AG20443 (cell line): ENCODE measurements around the gene BEX3.
"Not testable (repeated sequence)": the region's sequence is repeated elsewhere in the genome, so short reads cannot be mapped to it uniquely, and the experiment has no call there.

Experiments
- DNase-seq: peaks from one replicate; pipeline ENCODE4 v3.0.0; 2012; ENCODE audit warnings: low spot score, mixed read lengths

The BEX3 gene

DNA sequence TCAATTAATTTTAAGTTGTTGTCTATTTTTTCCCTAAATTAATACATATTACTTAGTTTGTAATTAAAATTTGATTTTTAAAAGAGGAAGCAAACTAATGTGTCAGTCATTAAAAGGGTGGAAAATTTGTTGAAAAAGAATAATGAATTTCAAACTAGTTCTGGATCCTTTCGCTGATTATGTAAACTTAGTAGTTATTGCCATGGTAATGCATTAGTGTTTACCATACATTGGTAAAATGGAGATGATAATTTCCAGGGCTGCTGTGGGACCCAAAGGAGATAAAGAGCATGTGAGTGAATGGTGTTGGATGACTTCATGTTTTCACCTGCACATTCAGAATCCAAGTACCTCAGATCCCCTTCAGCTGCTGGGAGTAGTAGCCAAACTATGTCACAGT, 6.5 kb downstream of the BEX3 start:
- no peak for DNase-seq

DNA sequence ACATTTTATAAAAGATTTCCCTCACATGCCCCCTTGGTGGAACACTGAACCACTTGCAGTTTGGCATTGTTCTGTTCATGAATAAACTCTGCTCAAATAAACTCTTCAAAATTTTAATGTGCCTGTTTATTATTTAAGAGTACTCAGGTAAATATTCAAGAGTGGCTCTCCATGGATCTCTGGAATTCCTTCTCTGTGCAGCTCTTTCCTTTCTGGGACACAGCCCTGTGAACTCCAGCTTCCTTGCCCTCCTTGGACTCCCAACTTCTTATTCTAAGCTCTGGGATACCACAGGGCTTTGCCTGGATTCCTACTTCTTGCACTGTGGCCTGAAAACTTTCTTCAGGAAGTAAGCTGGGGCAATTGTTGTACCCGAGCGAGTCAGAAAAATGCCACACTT, 8.3 kb downstream of the BEX3 start:
- DNase-seq, result no peak

DNA sequence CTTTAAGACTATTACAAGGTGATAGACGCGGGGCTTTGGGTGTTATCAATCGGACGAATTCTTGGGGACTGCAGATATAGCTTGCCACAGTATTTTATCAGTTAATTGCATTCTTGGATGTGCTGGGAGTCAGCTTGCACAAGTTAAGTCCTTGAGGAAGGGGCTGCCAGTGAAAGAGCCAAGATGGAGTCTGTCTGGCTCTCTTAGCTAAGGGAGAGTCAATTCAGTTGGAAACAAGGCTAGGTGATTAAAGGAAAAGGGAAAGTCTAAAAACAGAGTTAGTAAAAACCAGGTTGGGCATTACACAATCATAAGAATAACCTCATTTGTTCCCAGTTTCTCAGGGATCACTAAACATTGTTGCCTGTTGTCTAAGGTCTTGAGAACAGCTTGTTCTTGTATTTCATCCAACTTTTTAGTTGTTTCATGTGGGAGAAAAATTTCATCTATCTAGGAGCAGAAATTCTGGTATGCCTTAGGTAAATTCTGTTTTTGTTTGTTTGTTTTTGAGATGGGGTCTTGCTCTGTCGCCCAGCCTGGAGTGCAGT, 9.0 kb downstream of the BEX3 start:
- DNase-seq, result not testable (repeated sequence)

GRCh38 chrX:103386332-103386731, 10.0 kb downstream of the BEX3 start:
- no peak for DNase-seq

GRCh38 chrX:103393487-103393886, 17.1 kb downstream of the BEX3 start:
- no peak for DNase-seq

GRCh38 chrX:103396186-103396585, 19.8 kb downstream of the BEX3 start:
- DNase-seq, result peak; percentile 10

GRCh38 chrX:103396660-103397059, 20.3 kb downstream of the BEX3 start:
- DNase-seq, result no peak

DNA sequence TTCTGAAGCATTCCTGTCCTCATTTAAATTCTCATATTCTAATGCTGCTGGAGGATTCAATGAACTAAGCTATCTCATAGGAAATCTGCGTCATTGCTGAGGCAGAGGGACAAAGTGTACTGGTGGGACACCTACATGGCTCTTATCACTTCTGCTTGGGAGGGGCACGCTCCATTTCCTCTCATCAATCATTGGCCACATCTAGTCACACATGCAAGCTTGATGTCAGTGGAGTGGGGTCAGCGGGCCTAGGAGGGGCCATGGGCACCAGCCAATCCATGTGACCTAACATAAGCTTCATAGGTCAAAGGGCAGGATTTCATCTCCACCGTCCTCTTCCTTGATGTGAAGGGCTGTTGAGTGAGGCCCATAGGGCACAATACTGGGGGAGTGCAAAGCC, 21.4 kb downstream of the BEX3 start:
- no peak for DNase-seq

GRCh38 chrX:103398421-103398864, 22.1 kb downstream of the BEX3 start:
- DNase-seq, result peak; percentile 69

- DNase-seq, result no peak
Measured at GRCh38 chrX:103399744-103400143, 23.4 kb downstream of the BEX3 start.

- no peak for DNase-seq
Measured at GRCh38 chrX:103400931-103401330, 24.6 kb downstream of the BEX3 start.

- DNase-seq, result peak; percentile 72
Measured at GRCh38 chrX:103404231-103405008, 28.1 kb downstream of the BEX3 start.

- DNase-seq, result no peak
Measured at GRCh38 chrX:103405009-103405333, 28.6 kb downstream of the BEX3 start.

DNA sequence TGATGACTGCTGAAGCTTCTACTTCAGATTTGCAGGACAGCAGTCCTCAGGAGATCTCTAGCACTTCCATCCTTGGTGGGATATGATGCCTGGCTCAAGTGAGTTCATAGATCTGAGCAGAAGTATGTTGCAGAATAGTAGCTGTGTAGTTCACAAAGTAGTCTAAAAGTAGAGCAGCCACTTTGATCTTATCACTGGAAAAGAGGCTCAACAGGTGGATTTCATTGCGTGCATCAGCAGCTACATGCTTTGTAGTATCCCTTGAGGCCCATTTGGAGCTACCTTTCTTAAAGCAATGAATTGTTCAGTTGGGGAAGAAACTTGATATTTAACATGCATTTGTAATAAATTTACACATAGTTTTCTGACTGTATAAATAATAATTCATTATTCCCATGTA, 29.9 kb downstream of the BEX3 start:
- no peak for DNase-seq

DNA sequence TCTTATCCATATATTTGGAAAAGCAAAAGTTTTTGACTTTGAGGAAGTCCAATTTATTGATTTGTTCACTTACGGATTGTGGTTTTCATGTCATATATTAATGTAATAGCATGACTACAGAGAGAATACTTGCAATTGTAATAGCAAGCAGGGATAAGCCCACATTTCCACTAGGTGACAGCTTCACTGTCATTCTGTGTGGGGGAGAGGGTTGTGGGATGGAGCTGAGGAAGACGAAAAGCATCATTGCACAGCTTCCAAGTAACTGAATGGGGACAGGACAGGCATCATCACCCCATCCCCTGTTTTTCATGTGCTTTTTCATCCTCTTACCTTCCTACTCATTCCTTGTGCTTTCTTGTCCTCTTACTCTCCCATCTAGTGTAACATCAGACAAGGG, 31.4 kb downstream of the BEX3 start:
- no peak for DNase-seq

GRCh38 chrX:103411721-103412120, 35.4 kb downstream of the BEX3 start:
- not testable (repeated sequence) for DNase-seq

DNA sequence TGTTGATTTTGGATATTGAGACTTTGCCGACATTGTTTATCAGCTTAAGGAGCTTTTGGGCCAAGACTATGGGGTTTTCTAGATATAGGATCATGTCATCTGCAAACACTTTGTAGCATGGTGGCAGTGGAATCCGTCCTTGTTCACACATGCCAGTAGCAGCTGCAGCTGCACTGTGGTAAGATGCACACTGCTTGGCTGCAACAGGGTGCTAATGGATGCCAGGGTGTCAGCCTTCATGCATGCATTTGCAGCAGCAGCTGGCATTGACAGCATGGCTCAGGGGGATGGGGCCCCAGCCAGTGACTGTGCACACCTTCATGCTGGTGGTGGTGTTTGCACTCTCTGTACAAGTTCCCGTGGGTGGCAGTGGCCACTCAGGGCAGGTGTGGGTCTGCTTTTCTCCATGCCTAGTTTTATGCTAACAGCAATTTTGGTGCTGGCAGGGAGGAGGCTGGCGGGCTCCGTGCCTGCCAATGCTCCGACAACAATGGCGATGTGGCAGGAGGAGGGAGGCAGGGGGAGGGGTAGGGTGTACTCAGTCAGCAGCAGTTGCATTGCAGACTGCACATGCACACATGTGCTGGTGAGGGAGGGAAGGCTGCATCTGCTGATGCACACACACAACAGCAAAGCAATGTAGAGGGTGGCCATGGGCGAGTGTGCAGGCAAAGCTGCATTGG, 37.5 kb downstream of the BEX3 start:
- DNase-seq, result no peak

- DNase-seq, result no peak
Measured at GRCh38 chrX:103414561-103414960, 38.2 kb downstream of the BEX3 start.

- no peak for DNase-seq
Measured at GRCh38 chrX:103415068-103415467, 38.7 kb downstream of the BEX3 start.

DNA sequence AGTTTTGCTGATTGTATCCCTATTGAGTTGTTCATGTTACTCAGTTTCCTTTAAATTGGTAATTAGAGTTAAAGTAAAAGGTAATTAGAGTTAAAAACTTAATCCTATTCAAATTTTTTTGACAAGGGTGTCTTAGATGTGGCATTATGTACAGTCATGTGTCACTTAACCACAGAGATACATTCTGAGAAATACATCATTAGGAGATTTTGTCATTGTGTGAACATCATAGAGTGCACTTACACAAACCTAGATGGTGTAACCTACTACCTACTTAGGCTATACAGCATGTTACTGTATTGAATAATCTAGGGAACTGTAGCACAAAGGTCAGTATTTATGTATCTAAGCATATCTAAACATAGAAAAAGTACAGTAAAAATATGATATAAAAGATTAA, 39.2 kb downstream of the BEX3 start:
- DNase-seq, result no peak

- no peak for DNase-seq
Measured at GRCh38 chrX:103417370-103417769, 41.0 kb downstream of the BEX3 start.

GRCh38 chrX:103417933-103418332, 41.6 kb downstream of the BEX3 start:
- DNase-seq, result peak; percentile 11

DNA sequence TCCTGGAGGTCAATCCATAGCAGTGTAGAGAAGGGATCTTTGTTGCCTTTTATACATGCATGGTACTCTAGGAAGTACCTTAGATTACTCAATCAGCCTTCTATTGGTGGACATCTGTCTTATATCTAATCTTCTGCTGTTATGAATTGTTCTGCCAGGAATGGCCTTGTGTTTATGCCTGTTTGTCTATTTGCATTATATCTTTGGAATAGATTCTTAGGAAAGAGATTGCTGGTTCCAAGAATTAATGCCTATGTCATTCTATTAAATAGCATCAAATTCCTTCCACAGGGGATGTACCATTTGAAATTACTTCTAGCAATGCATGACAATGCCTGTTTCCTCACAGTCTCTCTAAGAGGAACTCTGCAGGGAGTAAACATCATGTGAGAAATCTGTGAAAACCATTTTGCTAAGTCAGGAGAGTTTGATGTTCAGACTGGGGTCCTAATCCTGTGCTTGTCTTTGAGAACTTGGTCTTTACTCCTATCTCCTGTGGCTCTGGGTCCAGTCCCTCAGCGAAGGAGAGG, 42.5 kb downstream of the BEX3 start:
- DNase-seq, result no peak
